ENCODE measurements around the gene UBE2E3. TPM values are rescaled to one million over a fixed set of nuclear protein-coding genes. Genes with fewer than 3 reads are reported as not detected.

Gene UBE2E3
- total RNA-seq, 1 donor from 2014 or later = 237 TPM

GRCh38 chr2:180971811-180972210 lies 8.6 kb upstream of the UBE2E3 start:
- TF ChIP-seq CTCF (IDR thresholded peaks at IDR 0.05; ENCODE audit: unreplicated experiment) = no peak
- Mint-ChIP-seq H3K4me3 (ENCODE audit: unreplicated experiment) (no peak overlapping the region), H3K4me1 (ENCODE audit: unreplicated experiment) (peaks cover 8% of the 10 kb centered on the region), H3K36me3 (ENCODE audit: low read depth, unreplicated experiment) (no peaks in the 10 kb centered on the region), H3K27me3 (ENCODE audit: unreplicated experiment) (no peaks in the 10 kb centered on the region), H3K9me3 (ENCODE audit: unreplicated experiment) (no peaks in the 10 kb centered on the region), H3K27ac (ENCODE audit: unreplicated experiment) (no peak overlapping the region)
- no peak for DNase-seq (ENCODE audit: low spot score)

GRCh38 chr2:180975585-180975984 lies 4.8 kb upstream of the UBE2E3 start:
- H3K27ac Mint-ChIP-seq (ENCODE audit: unreplicated experiment) = no peak overlapping the region
- no peaks in the 10 kb centered on the region for H3K36me3 Mint-ChIP-seq (ENCODE audit: low read depth, unreplicated experiment)
- no peak for DNase-seq (ENCODE audit: low spot score)
- H3K9me3 Mint-ChIP-seq (ENCODE audit: unreplicated experiment) = no peaks in the 10 kb centered on the region
- H3K27me3 Mint-ChIP-seq (ENCODE audit: unreplicated experiment) = peaks cover 6% of the 10 kb centered on the region
- H3K4me3 Mint-ChIP-seq (ENCODE audit: unreplicated experiment) = no peak overlapping the region
- TF ChIP-seq CTCF (IDR thresholded peaks at IDR 0.05; ENCODE audit: unreplicated experiment) = no peak
- H3K4me1 Mint-ChIP-seq (ENCODE audit: unreplicated experiment) = peaks cover 13% of the 10 kb centered on the region

- no peak for DNase-seq (ENCODE audit: low spot score)
- Mint-ChIP-seq H3K4me1 (ENCODE audit: unreplicated experiment) (peaks cover 33% of the 10 kb centered on the region), H3K27me3 (ENCODE audit: unreplicated experiment) (peaks cover 12% of the 10 kb centered on the region), H3K36me3 (ENCODE audit: low read depth, unreplicated experiment) (peaks cover 8% of the 10 kb centered on the region), H3K27ac (ENCODE audit: unreplicated experiment) (peak overlapping the region; percentile 93), H3K9me3 (ENCODE audit: unreplicated experiment) (no peaks in the 10 kb centered on the region), H3K4me3 (ENCODE audit: unreplicated experiment) (peak overlapping the region; percentile 90)
- TF ChIP-seq CTCF (IDR thresholded peaks at IDR 0.05; ENCODE audit: unreplicated experiment) = no peak
Measured at GRCh38 chr2:180978903-180979748, 1.3 kb upstream of the UBE2E3 start.

GRCh38 chr2:180979749-180980105 lies 678 bp upstream of the UBE2E3 start:
- Mint-ChIP-seq H3K27ac (ENCODE audit: unreplicated experiment) (peak overlapping the region; percentile 93), H3K4me1 (ENCODE audit: unreplicated experiment) (peaks cover 37% of the 10 kb centered on the region), H3K27me3 (ENCODE audit: unreplicated experiment) (peaks cover 12% of the 10 kb centered on the region), H3K36me3 (ENCODE audit: low read depth, unreplicated experiment) (peaks cover 8% of the 10 kb centered on the region), H3K9me3 (ENCODE audit: unreplicated experiment) (no peaks in the 10 kb centered on the region), H3K4me3 (ENCODE audit: unreplicated experiment) (peak overlapping the region; percentile 90)
- no peak for DNase-seq (ENCODE audit: low spot score)
- TF ChIP-seq CTCF (IDR thresholded peaks at IDR 0.05; ENCODE audit: unreplicated experiment) = no peak

All from endothelial cell (in vitro differentiated cells).